HG02678 (cell line): ENCODE measurements around the gene CARD8.
A peak's percentile ranks its signal among the peaks of the same experiment; 100 is the strongest.

ENCODE experiments used
- ATAC-seq: cut with Tn5 transposase; IDR thresholded peaks from one replicate; pipeline ENCODE4 v1.9.1; 2021; ENCODE audit warnings: mild to moderate bottlenecking, moderate library complexity; ENCODE audit not compliant: unreplicated experiment

CARD8 gene

DNA sequence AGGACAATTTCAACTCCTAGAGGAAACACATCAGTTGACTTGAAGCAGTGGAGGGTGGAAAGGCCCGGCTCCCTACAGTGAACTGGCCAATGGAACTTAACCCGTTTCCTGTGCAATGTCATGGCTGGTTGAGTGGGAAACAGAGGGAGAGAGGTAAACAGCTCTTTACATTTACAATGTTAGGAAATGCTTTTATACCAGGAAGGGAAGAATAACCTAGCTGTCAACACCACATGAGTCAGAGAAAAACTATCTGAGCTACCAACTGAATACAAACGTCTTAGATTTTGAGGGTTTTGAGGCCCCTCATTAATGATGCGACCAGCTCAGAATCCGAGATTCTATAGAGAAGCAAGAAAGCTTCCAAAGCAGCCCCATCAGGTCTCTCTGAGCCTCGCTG is 36.7 kb downstream of the CARD8 start:
- no peak for ATAC-seq

DNA sequence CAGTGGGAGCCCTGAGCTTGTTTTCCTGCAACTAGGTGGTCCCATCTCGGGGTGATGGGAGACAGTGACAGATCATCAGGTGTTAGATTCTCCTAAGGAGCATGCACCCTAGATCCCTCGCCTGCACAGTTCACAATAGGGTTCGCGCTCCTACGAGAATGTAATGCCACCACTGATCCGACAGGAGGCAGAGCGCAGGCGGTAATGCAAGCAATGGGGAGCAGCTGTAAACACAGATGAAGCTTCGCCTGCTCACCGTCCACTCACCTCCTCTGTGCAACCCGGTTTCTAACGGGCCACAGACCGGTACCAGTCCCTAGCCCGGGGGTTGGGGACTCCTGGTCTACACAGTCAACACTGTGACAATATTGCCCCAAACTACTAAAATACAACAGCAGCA is 38.8 kb downstream of the CARD8 start:
- no peak for ATAC-seq

DNA sequence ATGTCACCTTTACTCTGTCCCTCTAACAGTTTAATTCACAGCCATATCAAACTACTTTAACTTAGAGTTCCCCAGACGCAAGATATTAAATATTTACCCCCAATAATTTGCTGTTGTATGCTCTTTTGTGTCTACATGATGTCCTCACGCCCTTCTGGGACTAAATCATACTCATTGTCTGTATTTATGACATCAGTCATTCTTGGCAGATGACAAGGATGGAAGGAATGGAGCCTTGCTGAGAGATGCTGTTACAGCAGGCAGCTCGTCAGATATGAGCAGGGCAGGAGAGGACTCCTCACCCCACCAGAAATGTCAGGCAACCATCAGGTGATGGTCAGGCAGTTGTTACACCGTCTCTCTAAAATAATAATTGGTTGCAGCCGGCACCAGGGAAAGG is 41.8 kb downstream of the CARD8 start:
- ATAC-seq: no peak

DNA sequence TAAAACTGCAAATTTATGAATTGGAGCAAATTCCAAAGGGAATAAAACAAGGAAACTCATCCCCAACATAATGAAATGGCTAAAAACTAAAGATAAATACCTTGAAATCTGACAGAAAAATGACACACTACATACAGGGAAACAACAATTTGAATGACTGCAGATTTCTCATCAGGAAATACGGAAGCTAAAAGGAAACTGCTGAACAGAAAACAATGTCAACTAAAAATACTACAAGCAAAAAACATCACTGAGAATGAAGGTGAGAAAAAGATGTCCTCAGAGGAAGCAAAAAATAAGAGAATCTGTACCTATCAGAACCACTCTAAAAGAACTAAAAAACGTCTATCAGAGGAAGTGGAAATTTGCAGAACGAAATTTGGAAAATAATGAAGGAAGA is 45.7 kb downstream of the CARD8 start:
- no peak for ATAC-seq

DNA sequence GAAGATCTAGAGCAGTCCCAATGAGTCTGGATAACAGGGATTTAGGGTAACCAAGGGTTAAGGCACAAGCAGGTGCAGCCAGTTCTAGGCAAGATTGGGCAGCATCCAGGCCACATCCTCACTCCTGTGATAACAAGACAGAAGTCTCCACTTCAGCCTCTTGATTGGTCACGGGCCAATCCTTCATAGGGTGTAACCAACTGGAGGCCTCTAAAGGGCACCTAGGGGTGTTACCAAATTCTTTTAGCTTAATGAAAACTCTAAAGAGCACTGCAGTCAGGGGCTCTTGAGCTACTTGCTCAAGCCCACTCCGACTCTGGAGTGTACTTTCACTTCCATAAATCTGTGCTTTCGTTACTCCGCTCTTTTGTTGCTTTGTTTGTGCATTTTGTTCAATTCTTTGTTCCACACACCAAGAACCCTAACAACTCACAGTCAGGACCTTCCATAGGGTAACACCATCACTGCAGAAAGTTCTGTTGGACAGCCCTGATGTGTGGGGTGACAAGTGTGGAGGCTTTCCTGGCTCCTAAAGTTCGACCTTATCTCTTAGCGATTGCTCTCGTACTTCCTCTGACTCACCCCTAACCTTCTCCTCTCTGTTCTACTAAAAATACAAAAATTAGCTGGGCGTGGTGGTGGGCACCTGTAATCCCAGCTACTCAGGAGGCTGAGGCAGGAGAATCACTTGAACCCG is 49.2 kb downstream of the CARD8 start:
- no peak for ATAC-seq

DNA sequence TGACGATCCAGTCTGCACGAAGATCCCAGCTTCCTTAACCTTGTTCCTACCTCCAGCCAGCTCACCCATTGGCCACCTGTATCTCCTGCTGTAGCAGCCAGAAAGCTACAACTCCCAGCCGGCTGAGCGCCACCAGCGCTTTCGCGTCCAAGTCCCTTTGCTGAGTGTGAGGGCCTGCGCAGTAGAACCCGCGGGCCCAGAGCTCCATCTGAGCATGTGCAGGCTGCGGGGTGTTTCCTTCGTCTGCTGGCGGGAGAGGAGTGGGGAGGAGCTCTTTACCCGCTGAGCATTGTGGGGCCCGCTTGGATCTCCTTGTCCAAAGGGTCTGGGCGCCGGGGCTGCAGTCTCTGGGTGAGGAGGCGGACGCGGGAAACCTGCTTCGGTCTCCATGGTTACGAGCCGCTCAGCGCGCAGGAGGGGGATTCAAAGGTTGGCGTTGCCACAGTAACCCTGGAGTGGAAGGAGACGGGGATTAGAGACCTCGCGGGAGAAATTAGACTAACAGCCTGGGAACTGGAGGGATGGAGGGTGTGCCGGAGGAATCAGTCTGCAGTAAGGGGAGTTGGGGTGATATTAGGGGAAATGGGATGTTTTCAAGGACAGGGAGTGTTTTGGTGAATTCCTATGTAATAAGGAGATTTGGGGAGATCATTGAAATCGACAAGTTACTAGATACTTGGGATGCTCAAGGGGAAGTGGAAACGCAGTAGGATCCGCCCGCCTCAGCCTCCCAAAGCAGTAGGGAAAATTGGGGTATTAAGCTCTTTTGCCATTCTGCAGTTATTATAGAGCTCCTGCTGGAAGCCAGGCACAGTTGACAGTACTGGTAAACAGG is 51.7 kb downstream of the CARD8 start:
- ATAC-seq: peak; percentile 91

DNA sequence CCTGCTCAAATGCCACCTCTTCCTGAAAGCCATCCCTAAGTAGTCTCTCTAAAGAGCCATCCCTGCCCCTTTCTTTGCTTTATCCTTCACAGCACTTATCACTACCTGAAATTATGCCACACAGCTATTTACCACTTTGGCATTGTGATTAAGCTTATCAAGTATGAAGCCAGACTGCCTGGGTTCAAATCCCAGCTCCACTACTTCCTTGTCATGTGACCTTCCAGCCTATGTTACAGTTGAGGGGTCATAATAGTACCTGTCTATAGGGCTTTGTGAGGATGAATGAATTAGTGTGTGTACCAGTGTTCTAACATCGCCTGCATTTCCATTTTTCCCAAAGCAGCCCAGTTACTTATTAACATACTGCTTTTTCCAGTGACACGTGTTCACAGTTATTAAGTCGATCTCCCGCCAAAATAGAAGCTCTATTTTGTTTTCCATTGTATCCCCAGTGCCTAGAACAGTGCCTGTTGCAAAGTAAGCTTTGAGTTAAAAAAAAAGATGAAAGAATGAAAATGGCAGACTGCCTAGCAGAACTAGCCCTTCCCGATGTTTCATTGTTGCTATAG is 52.4 kb downstream of the CARD8 start:
- no peak for ATAC-seq

DNA sequence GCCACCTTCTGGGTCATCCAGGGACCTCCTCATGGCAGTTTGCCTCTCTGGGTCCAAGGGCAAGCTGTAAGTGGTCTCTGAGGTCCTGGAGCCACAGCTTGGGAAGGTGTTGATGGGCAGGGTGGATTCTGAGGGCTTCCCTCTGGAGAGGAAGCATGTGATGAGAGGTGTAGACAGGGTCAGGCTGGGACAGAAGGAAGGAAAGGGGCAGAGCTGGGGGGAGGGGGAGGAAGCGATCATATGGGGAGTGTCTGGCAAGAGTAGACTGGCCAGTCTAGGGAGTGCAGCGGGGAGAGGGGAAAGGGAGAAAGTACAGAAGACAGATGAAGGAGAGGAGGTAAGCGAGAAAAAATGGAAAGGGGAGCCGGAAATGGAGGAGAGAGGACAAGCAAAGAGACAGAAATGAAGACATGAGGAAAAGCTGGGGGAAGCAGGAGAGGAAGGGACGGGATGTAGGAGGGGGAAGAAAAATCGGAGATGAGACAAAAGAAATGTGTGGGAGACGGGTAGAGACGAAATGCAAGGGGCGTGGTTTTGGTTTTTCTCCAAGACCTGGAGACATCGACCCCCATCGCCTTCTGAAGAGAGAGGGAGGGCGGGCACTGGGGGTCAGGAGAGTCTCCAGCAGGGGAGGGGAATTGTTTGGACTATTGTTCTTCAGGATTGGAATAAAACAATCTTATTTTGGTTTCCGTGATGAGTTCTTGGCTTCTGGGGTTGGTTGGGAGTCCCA is 58.6 kb downstream of the CARD8 start:
- ATAC-seq: no peak

DNA sequence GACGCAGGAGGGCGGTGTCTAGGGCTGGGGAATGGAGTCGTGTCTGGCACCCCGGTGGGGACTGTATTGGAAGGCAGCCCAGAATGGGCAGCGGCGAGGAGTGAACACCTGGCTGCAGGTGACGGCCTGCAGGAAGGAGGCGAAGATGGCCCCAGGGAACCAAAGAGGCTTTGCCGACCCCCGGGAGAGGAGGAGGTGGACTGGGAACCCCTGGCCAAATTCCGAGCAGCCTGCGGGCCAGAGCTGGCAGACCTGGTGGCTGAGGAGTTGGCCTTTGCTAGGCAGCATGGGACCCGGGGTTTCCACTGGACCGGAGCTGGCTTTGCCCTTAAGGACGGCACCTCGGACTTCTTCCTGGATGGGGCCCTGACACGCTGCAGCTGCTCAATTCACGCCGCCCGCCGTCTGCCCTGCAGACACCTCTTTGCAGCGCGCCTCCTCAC is 59.4 kb downstream of the CARD8 start:
- no peak for ATAC-seq

DNA sequence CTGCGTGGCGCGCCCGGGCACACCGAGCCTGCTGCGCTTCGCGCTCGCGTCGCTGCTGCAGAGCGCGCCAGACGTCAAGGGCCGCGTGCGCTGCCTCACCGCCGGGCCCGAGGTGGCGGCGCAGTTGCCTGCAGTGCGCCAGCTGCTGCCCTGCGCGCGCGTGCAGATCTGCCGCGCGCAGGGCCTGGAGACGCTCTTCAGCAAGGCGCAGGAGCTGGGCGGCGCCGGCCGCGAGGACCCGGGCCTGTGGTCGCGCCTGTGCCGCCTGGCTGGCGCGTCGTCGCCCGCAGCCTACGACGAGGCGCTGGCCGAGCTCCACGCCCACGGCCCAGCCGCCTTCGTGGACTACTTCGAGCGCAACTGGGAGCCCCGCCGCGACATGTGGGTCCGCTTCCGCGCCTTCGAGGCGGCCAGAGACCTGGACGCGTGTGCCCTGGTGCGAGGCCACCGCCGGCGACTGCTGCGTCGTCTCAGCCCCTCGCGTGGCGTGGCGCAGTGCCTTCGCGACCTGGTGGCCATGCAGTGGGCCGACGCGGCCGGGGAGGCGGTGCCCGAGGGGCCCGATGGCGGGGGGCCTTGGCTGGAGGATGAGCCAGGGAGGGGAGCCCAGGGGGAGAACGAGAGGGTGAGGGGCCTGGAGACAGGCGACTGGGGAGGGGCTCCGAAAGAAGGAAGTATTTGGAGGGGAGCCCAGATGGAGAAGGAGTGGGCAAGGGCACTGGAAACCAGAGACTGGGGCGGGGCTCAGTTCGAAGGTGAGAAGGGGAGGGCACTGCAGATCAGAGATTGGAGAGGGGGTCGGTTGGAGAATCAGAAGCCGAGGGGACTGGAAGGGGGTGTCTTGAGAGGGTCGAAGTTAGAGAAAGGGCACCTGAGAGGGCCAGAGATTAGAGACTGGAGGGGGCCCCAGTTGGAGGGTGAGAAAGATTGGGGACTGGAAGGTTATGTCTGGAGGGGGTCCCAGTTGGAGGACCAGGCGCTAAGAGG is 60.6 kb downstream of the CARD8 start:
- no peak for ATAC-seq

DNA sequence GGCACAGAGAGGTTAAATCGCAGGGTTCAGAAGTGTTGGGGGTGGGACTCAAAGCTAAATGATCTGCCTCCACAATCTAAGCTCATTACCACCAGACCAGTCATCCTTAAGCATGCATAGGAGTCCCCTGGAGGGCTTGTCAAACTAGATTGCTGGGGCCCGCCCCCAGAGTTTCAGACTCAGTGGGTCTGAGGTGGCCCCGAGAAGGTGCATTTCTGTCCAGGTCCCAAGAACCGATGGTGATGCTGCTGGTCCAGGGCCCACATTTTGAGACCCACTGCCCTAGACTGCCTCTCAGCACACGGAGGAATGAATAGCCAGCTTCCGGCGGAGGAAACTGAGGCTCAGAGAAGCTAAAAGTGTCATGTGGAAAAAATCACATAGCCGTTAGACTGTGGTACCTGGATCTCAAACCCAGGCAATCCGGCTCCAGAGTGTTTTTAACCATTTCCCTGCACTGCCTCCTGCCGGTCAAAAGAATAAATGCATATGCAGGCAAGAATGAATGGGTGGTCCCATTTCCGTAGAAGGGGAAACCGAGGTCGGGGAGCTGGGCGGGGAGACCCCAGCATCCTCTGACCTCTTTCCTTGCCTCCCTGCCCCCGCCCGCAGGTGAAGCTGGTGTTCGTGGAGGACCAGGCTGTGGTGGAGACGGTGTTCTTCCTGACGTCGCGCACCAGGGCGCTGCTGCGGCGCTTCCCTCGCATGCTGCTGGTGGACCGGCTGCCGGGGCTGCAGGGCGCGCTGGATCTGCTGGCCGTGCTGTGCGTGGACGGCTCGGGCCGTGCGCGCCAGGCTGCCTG is 61.5 kb downstream of the CARD8 start:
- no peak for ATAC-seq

DNA sequence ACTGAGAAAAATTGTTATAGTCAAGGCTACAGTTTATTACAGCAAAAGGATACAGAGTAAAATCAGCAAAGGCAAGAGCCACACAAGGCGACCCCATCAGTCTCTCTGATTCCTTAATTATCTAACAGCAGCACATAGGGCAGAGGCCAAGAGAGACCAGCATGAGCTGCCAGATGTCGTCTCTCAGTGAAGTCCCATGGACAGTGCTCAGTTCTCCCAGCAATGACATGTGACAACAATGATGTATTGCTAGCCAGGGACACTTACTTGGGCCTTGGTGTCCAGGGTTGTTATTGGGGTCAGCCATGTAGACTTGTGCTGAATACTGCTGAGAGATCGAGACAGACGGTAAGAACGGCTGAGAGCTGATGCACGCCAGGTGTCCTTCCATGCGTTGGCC is 63.0 kb downstream of the CARD8 start:
- no peak for ATAC-seq

DNA sequence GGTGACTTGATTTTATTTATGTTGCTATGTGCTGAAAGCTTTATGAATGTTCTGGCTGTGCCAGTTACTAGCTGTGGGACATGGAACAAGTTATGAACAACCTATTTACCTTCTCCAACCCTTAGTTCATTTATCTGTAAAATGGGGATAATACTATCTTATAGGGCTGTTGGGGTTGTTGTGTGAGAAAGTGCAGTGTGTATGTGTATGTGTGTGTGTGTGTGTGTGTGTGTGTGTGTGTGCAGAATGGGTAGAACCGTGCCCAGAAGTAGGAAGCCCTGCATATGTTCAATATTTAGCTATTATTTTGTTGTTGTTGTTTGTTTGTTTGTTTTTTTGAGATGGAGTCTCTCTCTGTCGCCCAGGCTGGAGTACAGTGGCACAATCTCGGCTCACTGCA is 64.8 kb downstream of the CARD8 start:
- ATAC-seq: no peak

DNA sequence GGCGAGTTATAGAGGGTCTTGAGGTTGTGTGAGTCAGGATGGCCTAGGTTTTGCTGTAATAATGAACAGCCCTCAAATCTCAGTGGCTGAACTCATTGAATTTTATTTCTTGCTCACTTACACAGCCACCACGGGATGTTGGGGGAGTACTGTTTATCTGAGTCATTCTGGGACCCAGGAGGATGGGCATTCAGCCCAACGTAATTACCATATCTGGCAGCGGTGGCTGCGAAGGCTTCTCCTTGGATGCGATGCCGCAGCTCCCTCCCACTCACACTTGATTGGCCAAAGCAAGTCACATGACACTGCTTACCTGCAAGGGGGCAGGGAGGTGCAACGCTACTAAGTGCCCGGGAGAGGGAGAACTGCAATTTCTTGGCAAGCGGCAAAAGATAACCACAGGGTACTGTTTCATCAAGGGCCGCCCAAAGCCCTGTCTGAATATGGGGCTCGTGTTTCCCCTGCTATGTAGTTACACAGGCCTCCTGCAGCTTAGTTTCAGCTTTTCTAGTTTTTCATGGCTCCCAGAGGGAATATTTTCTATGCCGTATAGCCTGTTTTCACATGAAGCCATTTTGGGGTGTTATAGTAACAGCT is 65.3 kb downstream of the CARD8 start:
- no peak for ATAC-seq

DNA sequence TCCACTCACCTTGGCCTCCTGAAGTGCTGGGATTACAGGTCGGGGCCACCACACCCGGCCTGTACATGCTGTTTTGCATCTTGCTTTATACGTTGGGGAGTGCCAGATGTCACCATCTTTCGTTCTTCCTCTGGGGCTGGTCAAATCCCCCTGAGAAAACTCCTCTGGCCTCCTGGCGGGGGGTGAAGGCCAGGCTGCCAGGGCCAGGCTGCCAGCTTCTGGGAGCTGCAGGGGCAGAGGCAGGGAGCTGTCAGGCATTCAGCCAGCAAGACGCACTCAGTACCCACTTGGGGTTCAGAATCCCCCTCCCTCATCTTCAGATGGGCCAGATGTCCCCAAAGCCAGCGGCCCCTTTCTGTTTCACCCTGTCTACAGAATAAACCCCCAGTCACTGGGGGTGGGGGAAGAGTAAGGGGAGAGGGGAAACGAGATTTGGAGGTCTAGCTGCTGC is 69.1 kb downstream of the CARD8 start:
- peak; percentile 79 for ATAC-seq

DNA sequence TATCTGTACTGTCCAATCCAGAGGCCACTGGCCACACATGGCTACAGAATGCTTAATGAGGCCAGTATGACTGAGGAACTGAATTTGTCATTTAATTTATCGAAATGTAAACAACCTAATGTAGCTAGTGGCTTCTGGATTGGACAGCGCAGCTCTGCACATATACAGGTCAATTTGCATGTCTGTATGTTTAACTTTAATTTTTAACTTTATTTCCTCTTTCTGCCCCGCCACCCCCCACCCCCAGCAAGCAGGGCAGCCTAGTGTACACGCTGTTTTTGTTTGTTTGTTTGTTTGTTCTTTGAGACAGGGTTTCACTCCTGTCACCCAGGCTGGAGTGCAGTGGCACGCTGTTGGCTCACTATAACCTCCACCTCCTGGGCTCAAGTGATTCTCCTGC is 69.7 kb downstream of the CARD8 start:
- peak; percentile 34 for ATAC-seq

DNA sequence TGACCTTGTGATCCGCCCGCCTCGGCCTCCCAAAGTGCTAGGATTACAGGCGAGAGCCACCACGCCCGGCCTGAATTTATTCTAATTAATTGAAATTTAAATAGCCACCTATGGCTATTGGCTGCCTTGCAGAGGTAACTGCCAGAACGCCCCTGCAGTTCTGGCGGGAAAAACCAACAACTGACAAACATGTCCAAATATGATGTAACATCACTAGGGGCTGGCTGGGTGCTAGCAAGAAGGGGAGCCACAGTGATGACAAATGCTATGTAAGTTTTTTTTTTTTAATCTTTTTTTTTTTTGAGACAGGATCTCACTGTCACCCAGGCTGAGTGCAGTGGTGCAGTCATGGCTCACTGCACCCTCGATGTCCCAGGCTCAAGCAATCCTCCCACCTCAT is 72.4 kb downstream of the CARD8 start:
- ATAC-seq: no peak

DNA sequence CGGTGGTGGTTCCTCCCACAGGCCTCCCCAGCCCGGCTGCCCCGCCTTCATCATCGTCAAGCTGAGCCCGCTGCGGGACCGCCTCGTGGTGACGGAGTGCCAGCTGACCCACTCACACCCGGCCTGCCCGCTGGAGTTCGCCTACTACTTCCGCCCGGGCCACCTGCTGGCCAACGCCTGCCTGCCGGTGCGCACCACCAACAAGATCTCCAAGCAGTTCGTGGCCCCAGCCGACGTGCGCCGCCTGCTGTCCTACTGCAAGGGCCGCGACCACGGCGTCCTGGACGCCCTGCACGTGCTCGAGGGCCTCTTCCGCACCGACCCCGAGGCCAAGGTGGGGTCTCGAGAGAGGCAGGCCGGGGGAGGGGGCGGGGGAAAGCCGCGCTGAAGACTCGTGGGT is 73.3 kb downstream of the CARD8 start:
- no peak for ATAC-seq

DNA sequence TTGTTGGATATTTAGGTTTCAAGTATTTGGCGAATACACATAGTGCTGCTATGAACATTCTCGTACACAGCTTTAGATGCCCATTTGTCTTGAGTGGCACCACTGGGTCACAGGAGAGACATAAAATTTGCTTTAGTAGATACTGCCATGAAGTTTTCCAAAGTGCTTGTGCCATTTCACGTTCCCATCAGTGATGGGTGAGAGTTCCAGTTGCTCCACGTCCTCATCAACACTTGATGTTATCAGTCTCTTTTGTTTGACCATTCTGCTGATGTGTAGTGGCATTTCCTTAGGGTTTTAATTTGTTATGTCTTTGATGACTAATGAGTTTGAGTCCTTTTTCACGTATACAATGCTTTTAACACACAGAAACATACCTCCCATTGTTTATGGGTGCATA is 74.2 kb downstream of the CARD8 start:
- no peak for ATAC-seq
